Measurements from ENCODE around the gene MAPK8. TPM values are rescaled to one million over a fixed set of nuclear protein-coding genes. Genes with fewer than 3 reads are reported as not detected.

The MAPK8 gene
- polyA plus RNA-seq, 1 of the 3 experiments (the other 2 are of a cell fraction): 26.4 TPM

GRCh38 chr10:48284002-48284546, 22.4 kb upstream of the MAPK8 start:
- peaks cover 0 to 16% of the 10 kb centered on the region in 2 experiments; a peak in 1 of 4 replicates for H3K4me1 ChIP-seq (ENCODE audit: control insufficient read depth in 1 of 2, insufficient read depth in 2 of 2, low read depth in 1 of 2, low read length in 1 of 2)
- ChIA-PET CTCF (interaction anchor here (1.1 kb wide), 1 partner anchor 8 kb away, joined by 3 read pairs; no protein-coding TSS in a partner anchor), POLR2A (no interaction called here)
- no peak overlapping the region for H3K9ac ChIP-seq
- H3K27me3 ChIP-seq (ENCODE audit: insufficient read depth): no peaks in the 10 kb centered on the region; the same call in 1 of the 2 replicates
- DNase-seq: no peak
- WGBS (ENCODE audit: low lambda C conversion rate): 44% methylated on average over 2 of the region's 2 CpGs
- H3K9me2 ChIP-seq: no peaks in the 10 kb centered on the region
- no peaks in the 10 kb centered on the region for H3K9me3 ChIP-seq
- no peak overlapping the region for H3K4me2 ChIP-seq
- H3K36me3 ChIP-seq (replicated peaks in 1 of 2; ENCODE audit: control insufficient read depth in 1 of 2, insufficient read depth in 2 of 2, low read length in 1 of 2): no peaks in the 10 kb centered on the region
- no peaks in the 10 kb centered on the region for H3F3A ChIP-seq (replicated peaks; ENCODE audit: insufficient read depth)
- H2AFZ ChIP-seq (ENCODE audit: low read depth): no peak overlapping the region
- TF ChIP-seq TEAD4 (IDR thresholded peaks at IDR 0.05; ENCODE audit: borderline replicate concordance, insufficient read depth): no peak
- no peak for TF ChIP-seq YY1 (IDR thresholded peaks at IDR 0.05; ENCODE audit: low read depth)
- TF ChIP-seq RAD21 (IDR thresholded peaks at IDR 0.05; ENCODE audit: low read length): no peak
- TF ChIP-seq ZBTB33 (IDR thresholded peaks at IDR 0.05; ENCODE audit: borderline replicate concordance, low read depth): no peak
- no peak for TF ChIP-seq MXI1 (IDR thresholded peaks at IDR 0.05; ENCODE audit: low read depth, low read length)
- no peak for TF ChIP-seq NFIC (IDR thresholded peaks at IDR 0.05; ENCODE audit: borderline replicate concordance)
- no peak for TF ChIP-seq IRF3 (IDR thresholded peaks at IDR 0.05; ENCODE audit: low read depth, low read length)
- TF ChIP-seq SIN3A (IDR thresholded peaks at IDR 0.05; ENCODE audit: borderline replicate concordance, low read depth, low read length): no peak
- TF ChIP-seq REST (IDR thresholded peaks at IDR 0.05; ENCODE audit: low read depth, low read length): no peak
- no peak for TF ChIP-seq GABPA (IDR thresholded peaks at IDR 0.05; ENCODE audit: low read depth)
- no peak for TF ChIP-seq NRF1 (IDR thresholded peaks at IDR 0.05; ENCODE audit: low read depth, low read length)
- no peak for TF ChIP-seq FOXJ3 (CRISPR knock-in tag; IDR thresholded peaks at IDR 0.05)
- TF ChIP-seq RCOR1 (IDR thresholded peaks at IDR 0.05; ENCODE audit: low read length): no peak
- no peak for TF ChIP-seq ELF1 (IDR thresholded peaks at IDR 0.05)
- no peak for TF ChIP-seq GATA2 (CRISPR knock-in tag; IDR thresholded peaks at IDR 0.05)
- no peak for TF ChIP-seq RXRA (IDR thresholded peaks at IDR 0.05; ENCODE audit: borderline replicate concordance, low read depth)
- TF ChIP-seq CHD2 (IDR thresholded peaks at IDR 0.05; ENCODE audit: low read length, partially characterized antibody): no peak
- TF ChIP-seq RFX5 (IDR thresholded peaks at IDR 0.05; ENCODE audit: low read length): no peak
- TF ChIP-seq JUND (IDR thresholded peaks at IDR 0.05): no peak
- no peak for TF ChIP-seq POLR2AphosphoS5 (IDR thresholded peaks at IDR 0.05; ENCODE audit: low read depth, low read length)
- H3K79me2 ChIP-seq (ENCODE audit: insufficient read depth): no peaks in the 10 kb centered on the region
- H3K27ac ChIP-seq (ENCODE audit: low read depth in 2 of 2, low read length in 1 of 2): no peak overlapping the region
- no peaks in the 10 kb centered on the region for H4K20me1 ChIP-seq (ENCODE audit: insufficient read depth)
- H3K4me3 ChIP-seq (ENCODE audit: low read depth in 2 of 2, low read length in 1 of 2): no peak overlapping the region
